HuH-7 (cell line): Measurements from ENCODE around the gene BCAS3.

Experiments used
- DNase-seq: peaks from one replicate; pipeline ENCODE4 v3.0.0; 2011; ENCODE audit warnings: low spot score

BCAS3 gene

GRCh38 chr17:61254904-61255303, 577.3 kb downstream of the BCAS3 start:
- DNase-seq, result no peak

GRCh38 chr17:61255647-61256046, 578.0 kb downstream of the BCAS3 start:
- no peak for DNase-seq

GRCh38 chr17:61259360-61259759, 581.7 kb downstream of the BCAS3 start:
- no peak for DNase-seq

DNA sequence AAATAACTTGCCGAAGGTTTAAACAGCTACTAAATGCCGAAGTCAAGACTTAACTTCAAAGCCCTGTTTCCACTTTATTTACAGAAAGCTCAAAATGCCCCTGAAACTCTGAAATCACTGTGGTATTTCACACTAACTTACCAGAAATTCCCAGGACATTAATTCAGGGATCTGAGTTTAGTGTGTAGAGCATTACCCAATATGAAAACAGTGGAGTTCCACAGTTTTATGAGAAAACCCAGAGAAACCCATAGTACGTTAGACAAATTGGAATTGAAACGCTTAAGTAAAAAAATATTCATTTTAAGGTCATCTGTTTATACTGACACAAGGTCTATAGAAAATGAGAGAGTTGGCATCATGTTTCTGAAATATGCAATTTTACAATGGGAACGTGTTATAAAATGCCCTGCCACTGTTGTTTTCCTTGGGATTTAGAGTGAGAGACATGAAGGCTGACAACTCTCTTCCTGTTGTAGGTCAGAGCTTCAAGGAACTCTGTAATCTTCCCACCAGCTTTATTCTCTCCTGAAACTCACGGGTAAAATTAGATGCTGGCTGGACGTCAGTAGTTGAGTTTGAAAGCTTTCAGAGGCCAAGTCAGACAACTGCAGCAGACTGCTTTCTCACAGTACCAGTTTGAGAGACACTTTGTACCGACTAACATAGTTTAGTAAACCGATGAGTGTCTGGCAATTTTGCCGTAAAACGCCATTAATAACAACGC, 582.6 kb downstream of the BCAS3 start:
- DNase-seq, result no peak

- no peak for DNase-seq
These were observed 583.5 kb downstream of the BCAS3 start for GRCh38 chr17:61261001-61261637.

DNA sequence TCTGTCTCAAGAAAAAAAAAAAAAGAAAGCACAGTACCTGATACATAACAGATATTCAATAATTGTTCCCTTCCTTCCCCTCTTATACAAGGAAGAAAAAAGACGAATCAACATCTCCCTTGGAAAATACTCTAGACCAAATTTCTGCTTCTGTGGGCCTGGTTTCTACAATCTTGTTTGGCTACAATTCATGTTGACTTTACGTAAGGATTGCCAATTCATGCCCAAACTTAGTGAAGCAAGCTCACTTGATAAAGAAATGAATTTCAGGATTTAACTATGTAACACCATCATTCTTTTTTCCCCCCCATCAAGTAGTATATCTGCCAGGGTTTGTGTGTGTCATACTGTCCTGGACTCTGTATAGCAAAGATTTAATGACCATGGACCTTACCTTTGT, 587.7 kb downstream of the BCAS3 start:
- no peak for DNase-seq

- DNase-seq, result no peak
These were observed 590.2 kb downstream of the BCAS3 start for GRCh38 chr17:61267847-61268246.

- no peak for DNase-seq
These were observed 597.7 kb downstream of the BCAS3 start for GRCh38 chr17:61275395-61275794.

GRCh38 chr17:61276806-61277205, 599.2 kb downstream of the BCAS3 start:
- DNase-seq, result no peak

GRCh38 chr17:61279476-61280145, 602.0 kb downstream of the BCAS3 start:
- no peak for DNase-seq

DNA sequence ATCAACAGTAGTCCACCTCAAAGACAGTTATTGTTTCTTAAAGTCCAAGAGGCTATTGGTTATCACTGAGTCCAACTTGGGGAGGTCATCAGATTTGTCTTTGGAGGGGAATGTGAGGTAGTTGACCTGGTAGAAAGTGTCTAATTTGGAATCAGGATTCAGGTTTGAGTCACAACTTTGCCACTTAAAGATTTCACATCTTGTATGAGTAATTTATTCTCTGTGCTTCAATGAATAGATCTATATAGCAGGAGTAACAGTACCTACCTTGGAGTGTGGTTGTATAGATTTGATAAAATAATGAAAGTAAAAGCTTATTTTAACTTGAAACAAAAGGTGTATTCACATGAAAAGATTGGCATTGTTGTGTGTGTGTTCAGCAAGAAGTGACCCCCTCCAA, 602.7 kb downstream of the BCAS3 start:
- no peak for DNase-seq

DNA sequence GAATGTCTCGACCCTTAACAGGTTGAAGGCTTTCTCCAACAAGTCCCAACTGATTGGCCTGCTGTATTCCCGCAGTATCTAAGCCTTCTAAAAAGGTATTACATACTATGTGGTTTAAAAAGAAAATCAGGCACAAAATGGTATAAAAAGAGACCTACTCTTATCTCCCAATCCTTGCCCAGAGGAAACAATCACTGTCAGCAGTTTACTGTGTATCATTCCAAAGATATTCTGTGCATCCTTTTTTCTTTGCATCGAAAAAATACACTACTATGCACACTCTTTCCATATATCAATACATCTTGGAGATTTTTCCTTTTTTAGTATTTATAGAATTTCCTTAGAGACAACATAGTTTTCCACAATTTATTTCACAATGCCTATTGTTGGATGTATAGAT, 603.2 kb downstream of the BCAS3 start:
- DNase-seq, result no peak

- DNase-seq, result no peak
These were observed 604.7 kb downstream of the BCAS3 start for GRCh38 chr17:61282377-61282776.

DNA sequence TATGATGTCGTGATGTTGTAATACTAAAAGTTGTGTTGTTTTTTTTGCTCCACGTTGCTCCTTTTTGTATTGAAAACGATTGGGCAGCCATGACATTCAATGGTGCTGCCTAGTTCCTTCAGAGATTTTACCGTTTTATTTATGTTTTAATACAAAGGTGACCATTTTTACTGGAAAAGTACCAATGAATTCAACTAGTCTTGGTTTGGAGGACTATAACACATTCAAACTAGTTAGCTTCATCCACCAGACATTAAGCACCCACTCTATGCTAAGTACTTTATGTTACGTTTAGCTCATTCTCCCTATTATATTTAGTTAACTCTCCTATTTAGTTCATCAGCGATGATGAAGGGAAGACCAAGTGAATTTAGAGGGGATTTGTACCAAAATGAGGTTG, 605.4 kb downstream of the BCAS3 start:
- DNase-seq, result no peak

DNA sequence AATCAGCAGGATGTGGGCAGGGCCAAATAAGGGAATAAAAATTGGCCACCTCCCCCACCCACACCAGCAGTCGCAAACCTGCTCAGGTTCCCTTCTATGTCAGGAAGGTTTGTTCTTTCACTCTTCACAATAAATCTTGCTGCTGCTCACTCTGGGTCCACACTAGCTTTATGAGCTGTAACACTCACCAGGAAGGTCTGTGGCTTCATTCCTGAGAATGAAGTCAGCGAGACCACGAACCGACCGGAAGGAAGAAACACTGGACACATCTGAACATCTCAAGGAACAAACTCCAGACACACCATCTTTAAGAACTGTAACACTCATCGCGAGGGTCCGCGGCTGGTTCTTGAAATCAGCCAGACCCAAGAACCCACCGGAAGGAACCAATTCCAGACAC, 606.5 kb downstream of the BCAS3 start:
- no peak for DNase-seq

DNA sequence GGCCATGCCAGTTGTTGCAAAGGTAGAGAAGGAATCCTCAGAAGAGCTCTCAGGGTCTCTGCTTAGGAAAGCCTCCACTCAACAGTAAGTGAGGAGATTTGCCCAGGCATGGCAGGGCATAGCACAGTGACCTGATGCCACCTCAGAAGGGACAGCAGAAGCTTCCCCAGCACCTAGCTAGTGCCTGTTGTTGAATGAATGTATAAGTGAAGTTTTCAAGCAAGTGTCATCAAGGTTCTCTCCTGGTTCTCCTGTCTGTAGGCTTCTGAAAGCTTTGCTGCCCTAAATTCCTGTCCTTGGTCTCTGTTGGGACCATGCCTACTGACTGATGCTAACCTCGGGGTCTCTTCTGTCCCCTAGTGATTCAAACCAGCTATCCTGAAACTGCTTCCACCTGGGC, 607.1 kb downstream of the BCAS3 start:
- no peak for DNase-seq

DNA sequence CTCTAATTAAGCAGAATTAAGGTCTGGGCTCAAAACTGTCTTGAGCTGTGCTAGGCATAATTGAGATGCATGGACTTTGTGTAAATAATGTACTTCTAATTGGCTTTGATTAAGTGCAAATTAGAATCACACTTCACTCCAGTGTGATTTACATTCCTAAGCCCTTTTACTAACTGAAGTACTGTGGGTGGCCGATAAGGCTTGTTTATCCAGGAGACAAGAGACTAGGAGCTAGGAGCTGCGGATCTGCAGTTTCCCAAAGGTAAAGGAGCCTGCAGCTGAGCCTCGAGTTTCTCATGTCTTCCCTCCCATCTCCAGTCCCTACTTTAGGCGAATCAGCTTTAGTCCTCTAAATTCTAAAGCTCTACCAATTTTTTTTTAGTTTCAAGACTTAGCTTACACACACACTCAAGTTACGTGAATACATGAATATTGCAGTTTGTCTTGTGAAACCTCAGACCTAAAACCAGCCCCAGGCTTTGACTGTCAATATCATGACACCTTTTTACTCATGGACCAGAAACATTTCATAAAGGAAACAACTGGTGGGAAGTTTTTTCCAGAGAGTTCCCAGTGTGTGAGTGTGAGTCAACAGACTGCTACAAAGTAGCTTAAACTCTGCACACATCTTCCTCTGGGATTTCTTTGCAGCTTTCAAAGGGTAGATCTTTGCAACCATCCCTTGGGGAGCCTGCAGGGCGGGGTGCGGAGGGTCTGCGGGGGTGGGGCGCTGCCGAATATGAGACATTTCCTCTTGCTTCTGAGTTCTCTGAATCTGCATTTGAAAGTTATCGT, 608.1 kb downstream of the BCAS3 start:
- no peak for DNase-seq

DNA sequence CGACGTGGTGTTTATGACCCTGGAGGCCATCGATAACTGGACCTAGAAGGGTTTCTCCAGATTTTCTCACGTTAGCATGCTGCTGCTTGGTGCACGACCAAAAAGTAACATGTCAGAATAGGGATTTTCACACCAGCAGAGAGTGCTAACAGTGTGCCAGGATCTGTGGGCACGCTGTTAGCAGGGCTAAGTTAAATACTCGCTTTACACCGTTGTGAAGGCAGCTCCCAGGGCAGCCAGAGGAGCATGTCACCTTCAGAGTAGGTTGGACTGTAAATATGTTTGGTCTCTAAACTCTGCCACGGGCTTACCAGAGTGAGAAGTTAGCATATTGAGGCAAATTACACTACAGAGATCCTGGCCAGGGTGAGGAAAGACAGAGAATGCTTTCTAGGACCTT, 608.8 kb downstream of the BCAS3 start:
- DNase-seq, result no peak

- DNase-seq, result no peak
These were observed 612.0 kb downstream of the BCAS3 start for GRCh38 chr17:61289408-61290385.

DNA sequence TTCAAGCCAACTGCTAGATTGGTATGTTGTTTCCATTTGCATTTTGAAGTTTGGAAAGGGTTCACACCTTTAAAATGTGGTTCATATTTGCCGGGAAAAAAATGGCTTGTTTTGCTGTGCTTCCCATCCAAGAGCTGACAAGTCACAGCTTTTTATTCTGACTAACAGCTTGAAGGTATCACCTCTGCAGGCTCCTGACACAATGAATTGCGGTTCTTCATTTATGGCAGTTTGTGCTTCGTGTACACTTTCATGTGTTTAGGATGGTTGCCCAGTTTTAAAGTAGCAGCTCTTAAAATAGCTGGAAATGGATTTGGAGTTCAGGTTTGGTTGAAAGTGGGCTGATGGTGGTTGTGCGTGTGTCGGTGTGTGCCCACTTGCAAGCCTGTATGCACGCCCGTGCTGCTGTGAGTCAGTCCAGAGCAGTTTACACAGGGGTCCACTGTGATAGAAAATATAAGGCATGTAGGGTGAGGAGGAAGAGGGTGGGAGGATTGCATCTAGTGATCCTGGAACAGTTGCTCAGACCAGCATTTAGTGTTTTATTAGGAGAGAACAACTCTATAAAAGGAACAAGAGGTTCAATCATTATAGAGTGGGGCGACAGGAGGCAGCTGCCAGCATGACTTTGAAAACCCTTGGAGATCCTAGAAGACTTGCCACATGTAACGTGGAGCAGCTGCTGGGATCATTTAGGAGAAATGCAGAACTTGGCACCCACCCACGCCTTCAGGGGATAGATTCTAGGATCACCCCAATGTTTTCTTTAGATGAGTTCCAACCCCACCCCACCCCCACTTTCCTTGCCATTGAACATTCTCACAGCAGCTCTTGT, 614.0 kb downstream of the BCAS3 start:
- no peak for DNase-seq
